NCI-H446 treated with DMSO at 0.1 percent for 48 hours (cell line): ENCODE measurements around the gene C1QTNF5.

Experiments used
- DNase-seq: peaks from one replicate; lab custom pipeline; 2025; lab: John Stamatoyannopoulos, UW

The C1QTNF5 gene

GRCh38 chr11:119373059-119373920, 32.6 kb upstream of the C1QTNF5 start:
- no peak for DNase-seq

GRCh38 chr11:119372260-119373058, 31.8 kb upstream of the C1QTNF5 start:
- DNase-seq = no peak

DNA sequence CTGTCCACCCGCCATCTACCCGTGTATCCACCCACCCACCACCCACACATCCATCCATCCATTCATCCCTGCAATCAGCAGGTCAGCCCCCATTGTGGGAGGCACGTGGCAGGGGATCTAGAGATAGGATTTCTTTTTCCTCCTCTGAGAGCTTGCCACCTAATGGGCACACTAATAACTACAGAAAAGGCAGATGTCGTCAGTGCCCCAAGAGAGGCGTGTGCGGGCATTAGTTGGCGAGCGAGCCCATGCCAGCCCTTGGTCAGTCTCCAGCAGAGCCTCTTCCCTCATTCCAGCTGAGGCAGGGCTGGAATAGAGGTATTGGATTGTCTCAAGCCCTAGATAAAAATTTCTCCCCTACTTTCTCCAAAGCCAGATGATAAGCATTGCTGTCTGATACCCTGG, 31.1 kb upstream of the C1QTNF5 start:
- peak; percentile 64 for DNase-seq

- no peak for DNase-seq
Observed at GRCh38 chr11:119371067-119371601, 30.5 kb upstream of the C1QTNF5 start.

- no peak for DNase-seq
Observed at GRCh38 chr11:119370486-119371046, 29.9 kb upstream of the C1QTNF5 start.

- DNase-seq = peak; percentile 59
Observed at GRCh38 chr11:119369132-119369925, 28.6 kb upstream of the C1QTNF5 start.

GRCh38 chr11:119368121-119369034, 27.7 kb upstream of the C1QTNF5 start:
- DNase-seq = peak; percentile 88

- DNase-seq = no peak
Observed at GRCh38 chr11:119367661-119368120, 27.0 kb upstream of the C1QTNF5 start.

DNA sequence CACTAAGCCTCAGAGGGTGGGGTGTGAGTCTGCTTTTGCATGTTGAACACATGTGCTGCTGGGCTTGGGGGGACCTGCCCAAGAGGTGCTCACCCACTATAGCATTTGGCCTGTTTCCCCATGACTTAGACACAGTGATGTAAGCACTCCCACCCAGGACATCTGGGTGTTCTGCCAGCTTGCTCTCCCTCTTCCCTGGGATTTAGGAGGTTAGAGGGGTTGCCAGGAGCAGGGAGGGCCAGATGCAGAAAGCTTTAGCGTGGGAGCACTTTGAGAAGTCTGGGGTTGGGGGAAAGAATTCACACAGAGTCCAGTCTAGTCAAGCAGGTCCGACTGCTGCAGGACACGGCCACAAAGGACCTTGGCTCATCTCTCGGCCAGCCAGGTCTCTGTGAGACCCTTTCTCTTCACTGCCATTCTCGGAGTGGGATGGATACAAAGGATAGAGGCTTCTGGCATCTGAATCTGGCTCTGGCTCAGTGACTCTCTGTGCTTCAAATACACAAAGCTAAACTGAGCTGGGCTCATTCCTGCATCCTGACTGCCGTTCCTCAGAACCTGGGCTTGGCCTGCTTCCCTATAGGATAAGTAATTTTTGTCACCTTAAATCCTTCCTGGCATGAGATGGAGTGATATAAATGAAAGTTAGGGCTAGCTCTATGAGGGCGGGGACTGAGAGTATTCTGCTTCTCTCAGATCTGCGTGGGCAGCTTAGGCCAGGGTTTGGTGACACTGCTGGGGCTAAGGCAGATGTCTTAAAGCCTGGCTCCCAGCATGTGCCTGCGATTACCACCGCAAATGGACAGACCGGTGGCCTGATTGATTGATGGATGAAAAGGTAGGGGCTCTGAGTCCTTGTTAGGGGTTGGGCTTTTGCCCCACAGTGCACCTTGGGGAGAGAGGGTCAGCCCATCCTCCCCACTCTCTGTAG, 26.3 kb upstream of the C1QTNF5 start:
- no peak for DNase-seq

GRCh38 chr11:119365071-119365591, 24.4 kb upstream of the C1QTNF5 start:
- no peak for DNase-seq

- DNase-seq = no peak
Observed at GRCh38 chr11:119363851-119364590, 23.3 kb upstream of the C1QTNF5 start.

- no peak for DNase-seq
Observed at GRCh38 chr11:119363081-119363850, 22.6 kb upstream of the C1QTNF5 start.

- no peak for DNase-seq
Observed at GRCh38 chr11:119362741-119363080, 22.0 kb upstream of the C1QTNF5 start.

DNA sequence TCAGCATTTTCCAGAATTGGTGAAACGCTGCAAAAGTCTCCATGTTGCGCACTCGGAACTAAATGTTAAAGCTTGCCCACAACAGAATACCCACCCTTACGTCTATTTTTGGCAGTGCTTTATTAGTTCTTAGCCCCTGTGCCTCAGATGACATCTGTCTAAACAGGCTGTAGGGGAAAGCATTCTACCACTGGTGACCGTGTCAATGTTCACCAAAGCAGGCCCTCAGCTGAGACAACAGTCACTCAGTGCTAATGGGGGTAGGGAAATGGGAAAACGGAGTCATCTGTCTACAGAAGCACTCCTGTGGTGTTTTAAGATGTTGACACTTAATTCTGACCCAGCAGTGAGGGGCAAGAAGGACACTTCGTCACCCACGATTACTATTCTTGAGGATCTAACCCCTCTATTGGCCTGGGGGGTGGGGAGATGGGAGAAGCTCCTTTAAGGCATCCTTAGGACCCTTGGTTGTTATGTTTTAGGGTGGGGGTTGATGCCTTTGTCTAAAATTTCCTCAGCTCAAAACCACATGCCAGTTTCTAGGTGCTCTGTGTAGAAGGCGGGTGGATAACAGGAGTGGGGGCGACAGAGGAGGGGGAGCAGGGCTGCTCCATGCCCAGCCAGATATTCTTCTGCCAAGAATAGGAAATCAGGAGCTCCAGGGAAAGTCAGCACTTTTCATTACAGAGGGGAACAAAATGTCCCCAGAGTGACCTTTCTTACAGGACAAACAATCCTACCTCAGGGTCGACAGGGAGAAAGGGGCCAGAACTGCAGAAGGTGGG, 21.4 kb upstream of the C1QTNF5 start:
- DNase-seq = no peak

GRCh38 chr11:119361056-119361787, 20.5 kb upstream of the C1QTNF5 start:
- DNase-seq = peak; percentile 67
